SJSA1 (cell line): Measurements from ENCODE around the gene DPF3. TPM values are rescaled to one million over a fixed set of nuclear protein-coding genes. Genes with fewer than 3 reads are reported as not detected.

ENCODE experiments used
- DNase-seq, 2 experiments: peaks; one replicate each; pipeline ENCODE4 v3.0.0-alpha.2; 2015 to 2020; ENCODE audit warnings: low spot score in 2 of 2, low read depth in 1 of 2
- H3K27ac ChIP-seq: fragments of 250-450 bp; sonication (Bioruptor Pico); 2 replicates; pipeline ENCODE4 v1.5.1; 2020; ENCODE audit warnings: mild to moderate bottlenecking, moderate library complexity
- H3K27me3 ChIP-seq: fragments of 250-450 bp; sonication (Bioruptor Pico); replicated peaks from 2 replicates; pipeline ENCODE4 v1.5.1; 2020; ENCODE audit warnings: mild to moderate bottlenecking, moderate library complexity
- H3K36me3 ChIP-seq: fragments of 250-450 bp; sonication (Bioruptor Pico); 2 replicates; pipeline ENCODE4 v1.5.1; 2020; ENCODE audit warnings: mild to moderate bottlenecking
- H3K4me1 ChIP-seq: fragments of 250-450 bp; sonication (Bioruptor Pico); replicated peaks from 2 replicates; pipeline ENCODE4 v1.6.1; 2021; ENCODE audit warnings: mild to moderate bottlenecking
- H3K4me3 ChIP-seq: fragments of 250-450 bp; sonication (Bioruptor Pico); 2 replicates; pipeline ENCODE4 v1.5.1; 2020; ENCODE audit warnings: mild to moderate bottlenecking
- H3K9me3 ChIP-seq: fragments of 250-450 bp; sonication (Bioruptor Pico); replicated peaks from 2 replicates; pipeline ENCODE4 v1.5.1; 2020; ENCODE audit warnings: mild to moderate bottlenecking
- total RNA-seq: library from RNA; depleted of rRNA; stranded (reverse); fragments of >200 nt; shearing (Covaris generic); gene quantifications from 2 replicates; pipeline ENCODE4 v1.2.3, GENCODE V29; 2014

DPF3 gene
- total RNA-seq, 1 experiment from 2014 or later, result 2.1 TPM

GRCh38 chr14:72894623-72895378 is 900 bp upstream of the DPF3 start:
- Histone ChIP-seq H3K36me3 (no peaks in the 10 kb centered on the region), H3K4me3 (peak overlapping the region; percentile 62), H3K4me1 (peaks cover 24% of the 10 kb centered on the region), H3K9me3 (no peaks in the 10 kb centered on the region), H3K27ac (no peak overlapping the region), H3K27me3 (peaks cover 19% of the 10 kb centered on the region)
- peak in 1 of 2 experiments; percentile 14 for DNase-seq

GRCh38 chr14:72894323-72894622 is 372 bp upstream of the DPF3 start:
- H3K27me3 ChIP-seq, result peaks cover 19% of the 10 kb centered on the region
- no peak overlapping the region for H3K27ac ChIP-seq
- H3K36me3 ChIP-seq, result no peaks in the 10 kb centered on the region
- no peak for DNase-seq
- peak overlapping the region; percentile 62 for H3K4me3 ChIP-seq
- H3K4me1 ChIP-seq, result peaks cover 24% of the 10 kb centered on the region
- H3K9me3 ChIP-seq, result no peaks in the 10 kb centered on the region

GRCh38 chr14:72892879-72893635 is 844 bp downstream of the DPF3 start:
- peak overlapping the region; percentile 62 for H3K4me3 ChIP-seq
- peaks cover 19% of the 10 kb centered on the region for H3K27me3 ChIP-seq
- H3K27ac ChIP-seq, result no peak overlapping the region
- H3K9me3 ChIP-seq, result no peaks in the 10 kb centered on the region
- peak in 1 of 2 experiments; percentile 37 for DNase-seq
- H3K36me3 ChIP-seq, result no peaks in the 10 kb centered on the region
- H3K4me1 ChIP-seq, result peaks cover 28% of the 10 kb centered on the region

- DNase-seq, result peak in 1 of 2 experiments; percentile 26
Measured at GRCh38 chr14:72892103-72892878, 1.6 kb downstream of the DPF3 start.

GRCh38 chr14:72891666-72892102 is 2.2 kb downstream of the DPF3 start:
- Histone ChIP-seq H3K4me1 (peaks cover 28% of the 10 kb centered on the region), H3K9me3 (no peaks in the 10 kb centered on the region), H3K36me3 (no peaks in the 10 kb centered on the region), H3K27me3 (peaks cover 19% of the 10 kb centered on the region), H3K4me3 (peak overlapping the region; percentile 62), H3K27ac (no peak overlapping the region)
- peak in 1 of 2 experiments; percentile 7 for DNase-seq

More at GRCh38 chr14:72892103-72892878, 1.6 kb downstream of the DPF3 start:
- Histone ChIP-seq H3K36me3 (no peaks in the 10 kb centered on the region), H3K4me3 (peak overlapping the region; percentile 62), H3K27me3 (peaks cover 19% of the 10 kb centered on the region), H3K4me1 (peaks cover 28% of the 10 kb centered on the region), H3K9me3 (no peaks in the 10 kb centered on the region), H3K27ac (no peak overlapping the region)

GRCh38 chr14:72889366-72889765 is 4.5 kb downstream of the DPF3 start:
- no peaks in the 10 kb centered on the region for H3K36me3 ChIP-seq
- H3K4me1 ChIP-seq, result peaks cover 22% of the 10 kb centered on the region
- no peak for DNase-seq
- H3K4me3 ChIP-seq, result no peak overlapping the region
- no peaks in the 10 kb centered on the region for H3K9me3 ChIP-seq
- H3K27me3 ChIP-seq, result peaks cover 19% of the 10 kb centered on the region
- H3K27ac ChIP-seq, result no peak overlapping the region

GRCh38 chr14:72888636-72889201 is 5.2 kb downstream of the DPF3 start:
- Histone ChIP-seq H3K4me1 (peaks cover 28% of the 10 kb centered on the region), H3K9me3 (no peaks in the 10 kb centered on the region), H3K27ac (no peak overlapping the region), H3K27me3 (peaks cover 19% of the 10 kb centered on the region), H3K36me3 (no peaks in the 10 kb centered on the region), H3K4me3 (no peak overlapping the region)
- DNase-seq, result peak in 1 of 2 experiments; percentile 15

- no peaks in the 10 kb centered on the region for H3K9me3 ChIP-seq
- no peak overlapping the region for H3K27ac ChIP-seq
- H3K27me3 ChIP-seq, result peaks cover 18% of the 10 kb centered on the region
- H3K36me3 ChIP-seq, result no peaks in the 10 kb centered on the region
- H3K4me1 ChIP-seq, result peaks cover 32% of the 10 kb centered on the region
- H3K4me3 ChIP-seq, result no peak overlapping the region
- DNase-seq, result no peak
Measured at GRCh38 chr14:72888192-72888591, 5.7 kb downstream of the DPF3 start.

- Histone ChIP-seq H3K27ac (no peak overlapping the region), H3K4me3 (no peak overlapping the region), H3K36me3 (no peaks in the 10 kb centered on the region), H3K27me3 (peaks cover 11% of the 10 kb centered on the region), H3K9me3 (no peaks in the 10 kb centered on the region), H3K4me1 (peaks cover 25% of the 10 kb centered on the region)
- DNase-seq, result no peak
Measured at GRCh38 chr14:72887514-72887913, 6.4 kb downstream of the DPF3 start.

- DNase-seq, result no peak
- Histone ChIP-seq H3K4me3 (no peak overlapping the region), H3K27ac (peak overlapping the region; percentile 45), H3K4me1 (peaks cover 19% of the 10 kb centered on the region), H3K27me3 (no peaks in the 10 kb centered on the region), H3K9me3 (no peaks in the 10 kb centered on the region), H3K36me3 (no peaks in the 10 kb centered on the region)
Measured at GRCh38 chr14:72884386-72884785, 9.5 kb downstream of the DPF3 start.

- no peak overlapping the region for H3K4me3 ChIP-seq
- peak; percentile 49 to 53 for DNase-seq
- no peaks in the 10 kb centered on the region for H3K9me3 ChIP-seq
- H3K27me3 ChIP-seq, result no peaks in the 10 kb centered on the region
- H3K36me3 ChIP-seq, result no peaks in the 10 kb centered on the region
- H3K4me1 ChIP-seq, result peaks cover 17% of the 10 kb centered on the region
- peak overlapping the region; percentile 45; the same call in 1 of the 2 replicates for H3K27ac ChIP-seq
Measured at GRCh38 chr14:72883961-72884360, 9.9 kb downstream of the DPF3 start.

GRCh38 chr14:72883109-72883508 is 10.8 kb downstream of the DPF3 start:
- H3K4me1 ChIP-seq, result peaks cover 15% of the 10 kb centered on the region
- no peaks in the 10 kb centered on the region for H3K27me3 ChIP-seq
- H3K36me3 ChIP-seq, result no peaks in the 10 kb centered on the region
- H3K27ac ChIP-seq, result no peak overlapping the region
- DNase-seq, result no peak
- no peaks in the 10 kb centered on the region for H3K9me3 ChIP-seq
- no peak overlapping the region for H3K4me3 ChIP-seq

- no peak overlapping the region for H3K4me3 ChIP-seq
- peaks cover 15% of the 10 kb centered on the region for H3K4me1 ChIP-seq
- no peaks in the 10 kb centered on the region for H3K27me3 ChIP-seq
- no peak overlapping the region for H3K27ac ChIP-seq
- no peaks in the 10 kb centered on the region for H3K36me3 ChIP-seq
- no peak for DNase-seq
- no peaks in the 10 kb centered on the region for H3K9me3 ChIP-seq
Measured at GRCh38 chr14:72882463-72882862, 11.4 kb downstream of the DPF3 start.
